Measurements from ENCODE around the gene CHRM5.

The CHRM5 gene

DNA sequence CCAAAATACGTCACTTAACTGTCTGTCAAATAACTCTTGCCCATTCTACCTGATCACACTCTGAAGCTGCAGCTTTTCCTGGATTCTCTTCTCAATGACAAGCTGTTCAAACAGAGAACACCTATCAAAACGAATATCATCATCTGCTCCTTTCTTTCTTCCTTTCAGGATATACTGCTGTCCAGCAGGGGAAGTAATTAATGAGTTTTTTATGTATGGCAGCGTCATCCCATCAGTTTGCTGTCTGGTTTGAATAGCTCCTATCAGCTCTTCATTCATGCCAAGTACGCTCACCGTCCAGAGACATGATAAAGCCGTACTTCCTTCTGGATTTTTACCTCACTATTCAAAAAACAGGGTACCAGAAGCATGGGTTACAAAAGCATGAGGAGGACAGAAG, at the start of gene CHRM5:
Gene CHRM5, plus strand, starts transcription at position 274 of the 400 bp plus-strand sequence. CDS start 94,221 bp downstream, outside the sequence.
- no peak for DNase-seq (ENCODE audit: low spot score)

GRCh38 chr15:33923446-33923845, 44.9 kb upstream of the CHRM5 start:
- no peak for DNase-seq (ENCODE audit: low spot score)

- DNase-seq (ENCODE audit: low spot score): no peak
These were observed 42.0 kb upstream of the CHRM5 start for GRCh38 chr15:33926260-33926659.

GRCh38 chr15:33932734-33933133, 35.6 kb upstream of the CHRM5 start:
- no peak for DNase-seq (ENCODE audit: low spot score)

- DNase-seq (ENCODE audit: low spot score): no peak
These were observed 33.9 kb upstream of the CHRM5 start for GRCh38 chr15:33934396-33934795.

DNA sequence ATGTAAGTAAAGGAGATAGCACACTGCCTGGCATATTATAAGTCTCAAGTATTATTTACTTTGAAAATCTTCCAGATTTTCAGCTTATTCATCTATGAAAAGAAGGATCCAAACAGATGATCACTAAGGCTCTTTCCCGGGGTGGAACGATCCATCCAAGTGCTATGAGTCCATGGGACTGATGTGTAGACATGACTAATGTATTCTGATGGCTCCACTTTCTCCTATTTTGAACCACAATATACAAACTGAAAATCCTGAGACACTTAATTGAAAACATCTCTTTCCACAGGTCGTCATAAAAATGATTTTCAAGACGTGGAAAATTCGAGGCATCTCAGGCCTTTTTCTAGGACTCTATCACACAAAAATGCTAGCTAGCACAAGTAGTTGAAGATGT, 33.4 kb upstream of the CHRM5 start:
- DNase-seq (ENCODE audit: low spot score): no peak

- DNase-seq (ENCODE audit: low spot score): no peak
These were observed 26.8 kb upstream of the CHRM5 start for GRCh38 chr15:33941279-33942063.

DNA sequence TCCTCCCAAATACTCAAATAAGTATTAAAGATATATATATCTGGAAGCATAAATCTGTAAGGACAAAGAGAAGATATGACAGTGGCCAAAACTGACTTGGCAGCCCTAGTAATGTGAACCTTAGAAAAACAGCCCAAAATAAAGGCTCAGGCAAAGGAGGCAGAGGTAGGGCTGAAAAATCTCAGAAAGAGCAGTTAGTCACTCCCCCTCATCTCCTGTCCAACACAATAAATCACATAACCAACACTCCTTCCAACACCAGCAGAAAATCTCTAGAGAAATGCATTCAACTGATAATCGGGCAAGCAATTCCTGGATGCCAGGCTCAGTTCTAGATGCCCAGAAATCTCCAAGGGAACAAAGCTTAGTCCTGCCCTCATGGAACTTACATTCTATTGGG, 22.1 kb upstream of the CHRM5 start:
- DNase-seq (ENCODE audit: low spot score): no peak

GRCh38 chr15:33955945-33956344, 12.4 kb upstream of the CHRM5 start:
- no peak for DNase-seq (ENCODE audit: low spot score)

- no peak for DNase-seq (ENCODE audit: low spot score)
These were observed 11.9 kb upstream of the CHRM5 start for GRCh38 chr15:33956397-33956796.

GRCh38 chr15:33959844-33960548, 8.3 kb upstream of the CHRM5 start:
- no peak for DNase-seq (ENCODE audit: low spot score)

- no peak for DNase-seq (ENCODE audit: low spot score)
These were observed 7.8 kb upstream of the CHRM5 start for GRCh38 chr15:33960549-33960935.

DNA sequence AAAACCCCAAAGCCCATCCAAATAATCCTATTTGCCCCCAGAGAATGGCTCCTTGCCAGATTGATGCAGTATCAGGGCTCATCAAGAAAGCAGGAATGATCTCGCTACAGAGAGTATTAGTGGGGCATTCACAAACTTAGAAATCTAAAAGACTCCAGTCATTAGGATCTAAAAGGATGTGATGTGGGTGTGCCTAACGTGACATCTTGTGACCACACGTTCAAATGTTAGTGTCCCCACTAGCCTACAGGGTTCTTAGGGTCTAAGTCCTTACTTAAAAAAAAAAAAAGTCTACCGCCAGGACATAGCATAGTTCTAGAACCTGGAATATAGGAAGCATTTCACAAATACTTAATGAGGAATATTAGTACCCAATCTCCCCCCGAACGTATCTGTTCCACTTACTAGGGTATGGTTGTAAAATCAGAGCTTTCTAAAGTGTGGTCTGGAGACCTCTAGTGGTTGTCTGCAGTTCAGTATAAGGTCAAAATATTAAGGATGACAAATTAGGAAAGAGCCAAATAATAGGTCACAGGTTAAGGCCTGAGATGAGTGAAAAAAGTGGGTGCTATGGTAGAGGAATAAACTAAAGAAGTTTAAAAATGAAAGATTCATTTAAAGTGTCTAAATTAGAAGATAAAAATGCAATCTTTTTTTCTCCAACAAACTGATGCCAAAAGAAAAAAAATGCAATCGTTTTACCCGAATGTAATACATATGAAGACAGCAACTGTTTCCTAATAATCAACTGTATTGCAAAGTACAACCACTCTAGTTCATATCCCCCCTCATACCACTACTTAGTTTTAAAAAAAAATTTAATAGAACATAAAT, 4.2 kb upstream of the CHRM5 start:
- DNase-seq (ENCODE audit: low spot score): peak; percentile 26

DNA sequence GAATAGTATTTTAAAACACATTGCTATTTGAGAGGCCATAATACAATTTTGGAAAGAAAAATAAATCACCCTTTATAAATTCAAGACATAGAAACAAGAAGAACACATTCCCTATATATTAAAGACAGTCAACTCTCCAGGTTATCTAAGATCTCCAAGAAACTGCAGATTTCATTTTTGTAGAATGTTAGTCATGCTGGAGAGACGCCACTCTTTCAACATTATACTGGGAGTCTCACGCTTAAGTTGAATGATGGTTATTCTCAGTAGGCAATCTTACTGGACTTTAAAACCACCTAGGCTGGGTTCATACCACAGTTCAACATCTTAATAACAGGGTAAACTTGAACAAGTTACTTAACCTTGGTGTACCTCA, 3.6 kb upstream of the CHRM5 start:
- DNase-seq (ENCODE audit: low spot score): no peak

DNA sequence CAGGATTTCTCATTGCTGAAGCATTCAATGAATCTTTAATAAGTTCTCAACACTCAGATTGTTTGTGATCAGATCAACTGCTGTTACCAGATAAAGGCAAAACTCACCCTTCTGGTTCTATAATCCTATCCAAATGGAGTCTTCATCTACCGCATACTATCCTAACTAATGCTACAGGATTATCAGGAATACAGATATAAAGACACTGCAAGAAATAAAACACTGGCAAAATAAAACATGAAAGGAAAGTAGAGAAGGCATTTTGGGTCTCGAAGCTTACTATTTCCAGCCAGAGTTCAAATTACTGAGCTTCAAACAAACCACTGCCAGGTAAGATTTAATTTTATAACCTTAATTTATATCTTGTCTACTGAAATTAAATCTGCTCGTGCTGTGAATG, 524 bp downstream of the CHRM5 start:
- no peak for DNase-seq (ENCODE audit: low spot score)

DNA sequence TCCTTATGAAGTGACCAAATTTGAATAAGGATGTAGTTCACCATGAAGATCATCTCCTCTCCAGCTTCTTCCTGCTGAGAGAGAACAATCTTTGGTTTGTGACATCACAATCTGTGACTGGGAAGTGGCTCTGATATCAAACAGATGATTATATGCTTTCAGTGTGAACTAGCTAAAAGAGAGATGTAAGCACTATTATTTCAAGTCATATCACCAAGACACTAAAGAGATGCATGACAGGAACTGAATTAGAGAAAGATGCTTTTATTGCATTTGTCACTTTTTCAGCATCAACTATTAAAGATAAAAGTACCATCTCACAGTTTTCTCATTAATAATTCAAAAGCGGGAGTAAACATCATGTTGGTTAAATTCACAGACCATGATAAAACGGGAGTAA, 3.5 kb downstream of the CHRM5 start:
- no peak for DNase-seq (ENCODE audit: low spot score)

DNA sequence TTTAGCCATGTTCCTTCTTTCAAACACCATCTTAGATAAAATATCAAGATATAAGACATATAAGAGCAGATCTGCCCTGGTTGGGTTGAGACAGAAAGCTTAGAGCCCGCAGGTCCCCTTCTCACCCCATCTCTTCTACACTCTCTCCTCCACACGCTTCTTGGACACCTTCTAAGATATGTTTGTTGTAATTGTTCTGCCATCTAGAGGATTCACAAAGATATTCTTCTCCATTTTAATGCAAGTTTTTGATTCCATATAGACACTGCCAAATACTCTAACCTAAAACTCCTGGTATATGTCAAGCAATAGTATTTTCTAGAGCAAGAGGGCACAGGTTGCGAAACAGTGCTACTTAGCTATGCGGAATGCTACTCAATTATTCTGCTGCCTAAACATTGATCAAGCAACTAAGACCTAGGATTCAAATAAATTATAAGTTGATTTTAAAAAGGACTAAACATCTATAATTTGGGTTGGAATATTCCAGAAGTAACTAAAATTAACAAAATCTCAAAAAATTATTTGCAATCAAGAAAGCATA, 6.8 kb downstream of the CHRM5 start:
- DNase-seq (ENCODE audit: low spot score): no peak

GRCh38 chr15:33980159-33980558, 11.9 kb downstream of the CHRM5 start:
- no peak for DNase-seq (ENCODE audit: low spot score)

DNA sequence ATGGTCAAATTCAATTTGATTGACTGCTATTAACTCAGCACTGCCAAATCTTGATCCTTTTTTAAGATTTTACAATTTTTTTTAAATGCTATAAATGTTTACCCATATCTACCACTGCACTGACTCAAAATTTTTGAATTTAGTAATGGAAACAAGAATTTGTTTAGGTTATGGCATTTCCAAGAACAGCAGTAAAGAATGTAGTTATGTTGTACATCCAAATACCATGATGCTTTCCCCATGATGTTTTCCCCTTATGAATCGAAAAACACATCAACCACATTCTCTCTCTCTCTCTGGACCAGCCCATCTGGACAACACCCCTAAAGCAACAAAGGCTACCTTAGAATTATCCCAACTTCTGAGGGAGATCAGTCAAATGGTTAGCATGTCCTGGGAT, 14.2 kb downstream of the CHRM5 start:
- no peak for DNase-seq (ENCODE audit: low spot score)

DNA sequence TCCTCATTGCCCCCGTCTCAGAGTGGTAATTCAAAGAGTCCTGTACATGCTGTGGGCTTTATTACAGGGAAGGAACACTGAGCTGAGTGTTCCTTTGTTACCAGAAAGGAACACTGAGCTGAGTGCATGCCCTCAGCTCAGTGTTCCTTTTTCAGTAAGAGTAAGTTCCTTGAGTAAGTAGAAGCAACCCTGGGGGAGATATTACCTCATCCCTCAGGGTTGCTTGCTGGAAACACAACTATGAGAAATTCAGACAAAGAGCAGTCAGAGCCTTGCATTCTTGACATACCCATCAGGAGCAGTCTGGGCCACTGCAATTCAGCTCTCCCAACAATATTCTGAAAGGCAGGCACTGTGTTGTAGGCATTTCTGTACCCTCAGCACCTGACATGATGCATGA, 17.0 kb downstream of the CHRM5 start:
- DNase-seq (ENCODE audit: low spot score): no peak

GRCh38 chr15:33985751-33986150, 17.5 kb downstream of the CHRM5 start:
- DNase-seq (ENCODE audit: low spot score): no peak

GRCh38 chr15:33987444-33987843, 19.1 kb downstream of the CHRM5 start:
- DNase-seq (ENCODE audit: low spot score): no peak

DNA sequence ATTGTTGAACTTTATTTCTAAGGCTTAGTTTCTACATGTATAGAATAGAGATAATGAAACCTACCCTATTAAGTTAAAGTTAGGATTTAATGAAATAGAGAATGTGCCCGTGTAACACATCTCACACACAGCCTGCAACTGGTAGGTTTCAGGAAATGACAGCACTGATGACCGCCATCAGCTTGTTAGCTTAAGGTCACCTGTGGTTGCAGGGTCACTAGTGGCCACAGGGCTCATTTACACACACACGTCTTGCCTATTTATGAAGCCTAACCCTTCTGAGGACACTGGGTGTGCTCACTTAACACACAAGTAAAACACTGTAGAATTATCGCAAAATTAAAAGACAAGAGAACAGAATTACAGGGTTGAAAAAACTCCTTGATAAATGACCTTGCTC, 20.1 kb downstream of the CHRM5 start:
- DNase-seq (ENCODE audit: low spot score): no peak

All from LoVo (cell line).